HG02943 (cell line): Measurements from ENCODE around the gene RARG.

Experiments
- ATAC-seq: cut with Tn5 transposase; IDR thresholded peaks from one replicate; pipeline ENCODE4 v1.9.1; 2021; ENCODE audit warnings: mild to moderate bottlenecking, low read depth, moderate library complexity; ENCODE audit not compliant: unreplicated experiment

Gene RARG

DNA sequence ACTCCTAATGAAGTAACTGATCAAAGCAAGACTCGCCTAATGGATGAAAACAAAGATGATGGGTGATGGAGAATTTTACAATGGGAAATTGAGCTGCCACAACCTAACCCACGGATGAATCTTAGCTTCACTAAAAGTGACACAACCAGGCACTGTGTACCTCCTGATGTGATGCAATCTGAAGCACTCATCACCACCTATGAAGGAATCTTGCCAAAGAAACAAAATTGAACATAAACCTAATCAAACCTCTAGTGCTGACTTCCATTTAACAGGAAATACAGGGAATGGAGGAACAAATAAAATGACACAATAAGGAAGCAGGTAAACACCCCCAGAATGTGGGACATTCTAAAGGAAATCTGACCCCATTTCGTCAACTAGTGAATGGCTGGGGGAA lies 13.3 kb upstream of the RARG start:
- no peak for ATAC-seq

DNA sequence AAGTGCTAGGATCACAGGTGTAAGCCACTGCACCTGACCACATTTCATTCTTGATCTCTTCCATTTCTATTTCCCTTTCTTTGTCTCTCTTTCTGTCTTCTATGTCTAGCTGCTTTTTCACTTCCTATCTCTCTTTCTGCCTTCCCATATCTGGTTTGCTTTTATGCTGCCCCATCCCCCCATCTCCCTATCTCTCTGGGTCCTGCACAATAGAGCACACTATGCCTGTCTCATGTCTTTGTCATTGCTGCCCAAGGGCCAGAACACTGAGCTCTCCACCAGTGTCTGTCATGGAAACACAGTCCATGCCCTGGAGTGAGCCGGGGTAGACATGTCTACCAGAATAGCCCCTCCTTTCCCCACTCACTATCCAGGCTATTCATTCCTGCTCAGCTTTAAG lies 12.3 kb upstream of the RARG start:
- no peak for ATAC-seq

DNA sequence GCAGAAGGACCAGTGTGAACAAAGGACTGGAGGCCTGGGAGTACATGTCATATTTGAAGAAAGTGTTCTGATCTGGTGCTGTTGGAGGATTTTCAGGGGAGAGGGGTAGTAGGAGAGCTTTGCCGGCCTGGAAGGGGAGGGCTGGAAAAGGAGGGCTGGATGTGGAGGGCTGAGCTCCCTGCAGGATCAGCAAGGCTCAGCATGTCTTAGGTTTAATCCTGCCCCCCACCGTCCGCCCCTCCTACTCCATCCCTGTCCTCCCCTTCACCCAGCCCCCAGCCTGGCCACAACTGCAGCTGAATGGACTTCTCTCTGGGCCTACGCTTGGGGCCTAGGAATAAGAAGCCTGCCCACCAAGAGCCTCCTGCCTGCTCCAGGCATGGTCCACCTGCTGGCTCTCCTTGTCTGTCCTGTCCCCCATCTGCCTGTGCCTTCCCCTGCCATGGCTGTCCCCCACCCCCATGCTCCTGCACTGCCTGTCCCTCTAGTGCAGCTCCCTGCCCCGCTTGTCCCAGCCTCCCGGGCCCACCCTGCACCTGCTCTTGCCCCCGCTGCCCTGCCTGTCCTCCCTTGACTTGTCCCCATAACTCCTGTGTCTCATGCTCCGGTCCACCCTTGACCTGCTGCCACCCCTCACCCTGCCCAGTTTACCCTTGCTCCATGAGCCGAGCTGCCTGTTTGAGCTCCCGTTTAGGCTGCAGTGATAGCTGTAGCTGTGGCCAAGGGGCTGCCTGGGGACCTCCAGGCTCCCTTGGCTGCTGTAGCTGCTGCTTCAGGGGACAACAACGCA lies 9.8 kb upstream of the RARG start:
- no peak for ATAC-seq

DNA sequence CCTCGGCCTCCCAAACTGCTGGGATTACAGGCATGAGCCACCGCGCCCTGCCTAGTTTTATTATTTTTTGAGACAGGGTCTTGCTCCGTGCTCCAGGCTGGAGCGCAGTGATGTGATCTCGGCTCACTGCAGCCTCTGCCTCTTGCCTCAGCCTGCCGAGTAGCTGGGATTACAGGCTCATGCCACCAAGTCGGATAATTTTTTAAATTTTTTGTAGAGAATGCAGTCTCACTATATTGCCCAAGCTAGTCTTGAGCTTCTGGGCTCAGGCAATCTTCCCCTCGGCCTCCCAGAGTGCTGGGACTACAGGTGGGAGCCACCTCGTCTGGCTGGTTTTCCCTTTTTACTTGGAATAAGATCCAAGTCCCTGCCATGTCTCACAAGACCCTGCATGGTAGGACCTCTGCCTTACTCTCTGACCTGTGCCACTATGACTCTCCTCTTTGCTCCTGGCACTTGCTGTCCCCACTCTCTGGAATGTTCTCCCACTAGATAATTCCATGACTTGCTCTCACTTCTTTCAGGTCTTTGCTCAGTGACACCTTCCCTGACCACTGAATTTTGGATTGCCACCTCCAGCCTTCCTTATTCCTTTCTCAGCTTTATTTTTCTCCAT lies 7.7 kb upstream of the RARG start:
- no peak for ATAC-seq

DNA sequence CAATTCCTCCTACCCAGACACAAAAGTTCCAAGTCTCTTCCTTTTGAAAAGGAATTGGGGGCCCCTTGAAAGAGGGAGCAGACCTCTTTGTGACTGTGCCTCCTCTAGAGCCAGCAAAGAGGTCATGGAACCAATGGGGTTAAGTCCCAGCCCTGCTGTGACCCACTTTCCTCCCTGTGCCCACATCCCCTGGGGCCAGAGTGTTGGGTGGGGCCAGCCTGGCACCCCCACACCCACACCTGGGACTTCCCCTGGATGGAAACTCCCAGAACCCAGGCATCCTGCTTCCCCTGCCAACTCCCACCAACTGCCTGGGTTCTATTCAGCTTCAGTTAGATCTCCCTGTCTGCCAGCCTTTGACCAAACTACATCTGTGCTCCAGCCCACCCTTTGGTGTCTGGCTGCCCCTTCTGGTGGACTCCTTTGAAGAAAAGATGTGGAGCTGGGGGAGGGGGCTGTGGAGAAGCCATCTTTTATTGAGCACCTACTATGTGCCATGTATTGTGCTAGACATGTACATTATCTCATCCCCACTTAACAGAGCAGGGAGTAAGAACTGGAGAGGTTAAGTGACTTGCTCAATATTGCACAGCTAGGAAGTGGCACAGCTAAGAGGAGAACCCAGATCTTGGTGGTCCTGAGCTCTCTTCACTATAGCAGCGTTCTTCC lies 4.6 kb upstream of the RARG start:
- ATAC-seq = no peak

DNA sequence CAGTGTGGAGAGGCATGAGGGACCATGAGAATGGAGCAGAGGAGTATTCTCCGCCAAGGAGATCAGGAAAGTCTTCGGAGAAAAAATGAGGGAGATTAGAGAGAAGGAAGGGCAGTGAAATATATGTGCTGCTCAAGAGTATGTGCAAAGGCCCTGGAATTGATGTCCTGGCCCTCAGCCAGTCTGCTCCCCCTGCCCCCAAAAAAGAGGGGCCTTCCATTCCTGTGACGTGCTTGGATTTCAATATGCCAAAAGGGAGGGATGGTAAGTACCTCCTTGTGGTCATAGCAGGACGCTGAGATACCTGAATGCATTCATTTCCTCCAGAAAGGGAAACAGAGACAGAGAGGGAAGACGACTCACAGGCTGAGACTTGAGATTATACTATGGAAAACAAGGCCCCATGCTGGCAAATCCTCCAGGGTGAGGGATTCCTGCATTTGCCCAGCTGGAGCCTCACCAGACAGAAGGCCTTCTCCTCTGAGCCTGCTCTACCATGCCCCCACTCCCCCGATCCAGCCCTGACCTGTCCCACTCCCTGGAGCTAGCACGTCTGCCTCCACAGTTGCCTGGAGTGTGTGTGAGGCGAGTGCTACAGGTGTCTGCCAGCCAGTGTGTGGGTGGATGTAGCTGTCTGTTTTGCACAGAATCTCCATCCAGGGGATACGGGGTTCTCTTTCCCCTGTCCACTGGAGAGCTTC lies 3.9 kb upstream of the RARG start:
- no peak for ATAC-seq

DNA sequence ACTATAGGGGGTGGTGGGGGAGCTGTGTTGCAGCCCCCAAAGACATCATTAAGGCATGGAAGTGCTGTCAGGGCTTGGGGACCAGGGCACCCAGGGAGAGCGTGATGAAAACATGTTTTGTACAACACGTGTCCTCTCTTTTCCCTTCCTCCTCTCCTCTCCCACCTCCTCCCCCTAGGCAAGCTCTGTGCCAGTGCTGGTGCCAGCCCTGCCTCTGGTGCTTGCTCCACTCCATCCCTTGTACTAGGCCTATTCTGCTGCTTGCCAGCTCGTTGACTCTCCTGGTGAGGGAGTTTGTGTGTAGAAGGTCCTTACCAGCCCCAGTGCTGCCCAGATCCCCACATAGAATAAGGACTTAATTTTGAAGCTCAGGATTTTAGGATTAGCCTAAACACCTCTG lies 3.2 kb upstream of the RARG start:
- ATAC-seq = no peak

DNA sequence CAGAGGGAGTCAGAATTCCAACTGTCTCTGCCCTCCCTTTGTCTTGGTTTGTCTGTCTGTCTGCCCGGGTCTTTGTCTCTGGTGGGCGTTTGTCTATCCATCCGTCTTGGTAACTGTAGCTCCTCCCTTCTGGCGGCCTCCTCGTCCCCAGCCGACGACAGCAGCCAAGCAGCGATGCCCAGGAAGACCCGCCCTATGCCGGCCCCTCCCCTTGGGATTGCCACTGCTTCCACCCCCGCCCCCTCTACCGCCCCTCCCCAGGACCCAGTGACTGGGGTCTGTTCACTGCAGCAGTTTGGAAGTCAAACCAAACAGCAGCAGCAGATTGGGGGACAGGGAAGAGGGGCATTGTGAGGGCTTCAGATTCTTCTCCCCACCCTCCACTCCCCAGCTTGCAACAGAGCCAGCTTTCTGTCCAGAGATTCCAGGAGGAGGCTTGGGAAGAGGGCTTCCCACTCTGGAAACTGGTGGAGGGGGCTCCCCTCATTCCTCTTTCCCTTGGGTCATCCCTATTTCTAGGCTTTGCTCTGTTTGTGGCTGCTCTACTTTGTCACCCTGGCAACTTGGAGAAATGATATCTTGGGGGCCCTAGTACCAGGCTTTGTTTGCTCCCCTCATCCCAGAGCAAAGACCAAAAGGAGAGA lies 2.4 kb upstream of the RARG start:
- ATAC-seq = no peak

DNA sequence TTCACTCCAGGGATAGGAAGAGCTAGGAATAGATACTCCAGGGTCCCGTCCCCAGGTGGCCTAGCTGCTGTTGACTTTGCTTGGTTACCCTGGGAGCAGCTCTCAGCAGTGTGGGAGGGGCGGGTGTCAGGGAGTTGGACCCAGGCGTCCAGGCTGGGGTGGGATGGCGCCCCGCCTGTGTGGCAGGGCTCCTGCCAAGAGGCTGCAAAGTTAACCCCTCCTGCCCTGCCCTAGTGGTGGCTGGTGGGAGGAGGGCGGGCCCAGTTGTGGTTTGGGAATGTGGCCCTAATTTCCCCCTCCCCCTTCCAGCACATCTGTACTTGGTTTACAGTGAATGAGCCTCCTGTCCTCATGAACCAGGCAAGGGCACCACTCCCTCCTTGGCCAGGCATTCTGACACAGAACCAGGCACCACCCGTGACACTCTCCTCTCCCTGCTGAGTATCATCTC lies 1.7 kb upstream of the RARG start:
- ATAC-seq = no peak

DNA sequence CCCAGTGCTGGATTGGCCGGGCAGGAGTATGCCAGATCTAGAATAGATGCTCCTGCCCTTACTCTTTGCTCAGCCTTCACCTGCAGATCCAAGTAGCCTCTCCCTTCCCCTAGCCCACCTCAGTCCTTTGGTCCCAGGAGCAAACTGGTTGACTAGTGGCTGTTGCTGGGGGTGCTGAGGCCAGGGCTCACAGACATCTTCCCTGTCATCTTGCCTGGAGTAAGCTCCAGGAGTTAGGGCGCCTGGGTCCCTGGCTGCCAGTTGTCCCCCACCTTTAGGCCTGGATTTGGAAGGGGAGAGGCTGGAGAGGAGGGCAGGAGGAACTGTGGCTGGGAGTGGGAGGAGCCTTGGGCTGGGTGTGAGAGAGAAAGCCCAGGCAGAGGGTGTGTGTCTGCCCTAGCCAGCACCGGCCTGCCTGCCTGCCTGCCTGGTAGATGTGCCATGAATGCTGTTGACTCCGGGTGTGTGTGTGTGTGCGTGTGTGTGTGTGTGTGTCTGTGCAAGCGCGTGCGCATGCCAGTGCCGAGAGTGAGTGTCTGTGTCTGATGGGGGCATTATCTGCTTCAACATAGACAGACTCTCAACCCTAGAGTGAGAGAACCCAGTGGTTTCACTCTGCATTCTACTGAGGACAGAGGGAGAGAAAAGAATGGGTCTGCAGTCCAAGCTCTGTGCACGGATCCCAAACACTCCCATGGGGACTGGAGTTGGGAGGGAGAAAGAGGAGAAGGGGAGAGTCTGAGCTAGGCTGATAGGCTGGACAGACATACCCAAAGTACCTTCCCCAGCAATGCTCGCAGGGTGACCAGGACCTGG lies 845 bp upstream of the RARG start:
- no peak for ATAC-seq

DNA sequence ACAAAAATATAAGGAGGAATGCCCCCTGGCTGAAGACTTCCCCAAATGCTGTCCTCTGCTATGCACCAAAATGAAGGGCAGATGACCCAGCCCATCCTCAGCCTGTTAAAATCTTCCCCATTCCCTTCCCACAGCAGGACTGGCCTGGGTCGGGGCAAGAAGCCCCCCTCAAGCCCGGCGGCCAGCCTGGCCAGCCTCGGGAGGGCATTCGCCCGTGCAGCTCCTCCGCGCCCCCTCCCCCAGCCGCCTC lies 413 bp downstream of the RARG start:
- ATAC-seq = no peak

DNA sequence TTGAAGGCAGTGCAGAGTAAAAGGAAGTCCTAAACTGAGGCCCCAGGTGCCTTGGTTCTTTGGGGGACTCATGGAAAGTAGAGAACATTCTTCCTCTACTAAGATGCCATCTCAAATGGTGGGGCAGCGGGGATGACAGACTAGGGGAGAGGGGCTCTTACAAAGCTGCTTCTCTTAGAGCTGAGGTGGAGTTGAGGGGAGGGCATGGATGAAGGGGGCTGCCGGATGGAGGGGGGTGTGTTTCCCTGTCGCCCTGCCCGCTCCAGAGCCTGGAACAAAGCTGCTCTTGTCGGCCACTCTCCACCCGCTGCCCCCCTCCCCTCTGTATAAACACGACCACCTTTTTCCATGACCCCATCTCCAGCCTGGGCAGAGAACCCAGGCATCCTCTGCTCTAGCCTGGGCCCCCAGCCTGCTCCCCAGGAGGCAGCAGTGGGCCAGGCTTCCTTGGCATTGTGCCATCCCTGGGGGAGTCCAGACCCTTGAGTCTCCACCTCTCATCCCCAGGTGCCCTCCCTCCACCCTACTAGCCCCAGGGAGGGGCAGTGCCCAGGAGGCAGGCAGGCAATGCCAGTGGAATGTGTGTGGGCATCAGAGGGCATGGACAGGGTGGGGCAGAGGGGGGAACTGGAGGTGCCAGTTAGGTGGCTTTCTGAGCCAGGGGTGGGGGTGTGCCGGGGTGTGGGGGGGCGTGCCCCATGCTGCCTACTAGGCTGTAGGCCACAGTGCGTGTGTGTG lies 1.7 kb downstream of the RARG start:
- no peak for ATAC-seq

DNA sequence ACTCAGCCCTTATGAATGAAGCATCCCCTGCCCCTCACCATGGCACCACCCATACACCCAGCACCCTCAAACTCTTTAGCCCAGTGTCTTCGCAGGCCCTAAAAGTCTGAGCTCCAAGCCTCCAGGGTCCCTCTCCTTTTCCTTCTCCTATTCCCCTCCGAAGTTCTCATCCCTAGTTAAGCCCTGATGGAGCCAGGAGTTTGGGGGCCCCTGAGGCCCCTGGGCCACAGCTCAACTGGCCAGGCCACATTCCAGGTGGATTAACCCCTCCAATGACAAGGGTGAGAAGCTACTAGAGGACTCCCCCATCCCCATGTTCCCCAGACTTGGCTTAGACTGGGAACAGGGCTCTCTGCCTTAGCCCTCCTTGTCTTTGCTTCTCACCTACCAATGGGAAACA lies 2.6 kb downstream of the RARG start:
- ATAC-seq = no peak

DNA sequence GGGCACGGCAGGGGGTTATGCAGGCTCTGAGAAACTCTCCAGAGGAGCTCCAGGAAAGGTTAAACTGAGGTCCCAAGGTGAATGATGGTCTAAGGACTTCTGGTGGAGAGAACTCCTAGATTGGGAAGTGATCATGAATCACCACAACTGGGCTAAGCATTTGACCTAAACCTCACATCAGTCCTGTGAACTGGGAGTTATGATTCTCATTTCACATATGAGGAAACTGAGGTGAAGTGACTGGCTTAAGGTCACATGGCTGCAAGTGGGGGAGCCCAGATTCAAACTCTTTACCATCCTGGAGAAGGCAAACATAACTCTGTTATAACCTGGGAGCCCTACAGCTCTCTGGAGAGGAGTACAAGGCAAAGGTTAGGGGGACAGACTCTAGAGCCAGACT lies 4.2 kb downstream of the RARG start:
- ATAC-seq = no peak

DNA sequence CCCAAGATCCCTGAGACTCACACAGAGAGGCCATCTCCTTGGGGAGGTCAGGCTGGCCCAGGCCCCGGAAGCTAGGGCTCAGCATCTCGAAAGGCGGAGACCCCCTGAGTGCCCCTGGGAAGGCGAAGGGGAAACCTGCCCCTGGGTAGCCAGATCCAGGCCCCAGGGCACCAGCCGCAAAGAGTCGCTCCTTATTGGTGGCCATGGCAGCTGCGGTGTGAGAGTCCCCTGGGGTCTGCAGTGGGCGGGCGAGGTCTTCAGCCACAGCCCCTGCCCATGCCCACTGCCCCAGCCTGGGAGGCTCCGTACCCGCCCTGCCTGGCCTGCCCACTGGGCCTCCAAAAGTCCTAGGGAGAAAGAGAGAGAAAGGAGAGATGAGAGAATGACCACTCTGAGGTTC lies 4.7 kb downstream of the RARG start:
- no peak for ATAC-seq

DNA sequence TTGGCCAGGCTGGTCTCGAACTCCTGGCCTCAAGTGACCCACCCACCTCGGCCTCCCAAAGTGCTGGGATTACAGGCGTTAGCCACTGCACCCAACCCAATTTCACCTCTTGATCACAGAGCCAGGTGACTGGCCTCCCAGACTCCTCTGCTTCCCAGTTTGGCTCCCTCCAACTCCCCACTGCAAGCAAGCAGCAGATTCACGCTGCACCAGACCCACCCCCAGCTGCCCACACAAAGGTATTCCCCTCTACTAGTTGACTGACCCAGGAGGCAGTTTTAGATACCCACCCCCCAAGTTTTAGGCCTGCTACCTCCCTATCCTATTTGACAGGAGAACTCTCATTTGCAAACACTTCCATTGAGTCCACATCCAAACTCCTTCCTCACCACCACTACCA lies 5.2 kb downstream of the RARG start:
- ATAC-seq = no peak

DNA sequence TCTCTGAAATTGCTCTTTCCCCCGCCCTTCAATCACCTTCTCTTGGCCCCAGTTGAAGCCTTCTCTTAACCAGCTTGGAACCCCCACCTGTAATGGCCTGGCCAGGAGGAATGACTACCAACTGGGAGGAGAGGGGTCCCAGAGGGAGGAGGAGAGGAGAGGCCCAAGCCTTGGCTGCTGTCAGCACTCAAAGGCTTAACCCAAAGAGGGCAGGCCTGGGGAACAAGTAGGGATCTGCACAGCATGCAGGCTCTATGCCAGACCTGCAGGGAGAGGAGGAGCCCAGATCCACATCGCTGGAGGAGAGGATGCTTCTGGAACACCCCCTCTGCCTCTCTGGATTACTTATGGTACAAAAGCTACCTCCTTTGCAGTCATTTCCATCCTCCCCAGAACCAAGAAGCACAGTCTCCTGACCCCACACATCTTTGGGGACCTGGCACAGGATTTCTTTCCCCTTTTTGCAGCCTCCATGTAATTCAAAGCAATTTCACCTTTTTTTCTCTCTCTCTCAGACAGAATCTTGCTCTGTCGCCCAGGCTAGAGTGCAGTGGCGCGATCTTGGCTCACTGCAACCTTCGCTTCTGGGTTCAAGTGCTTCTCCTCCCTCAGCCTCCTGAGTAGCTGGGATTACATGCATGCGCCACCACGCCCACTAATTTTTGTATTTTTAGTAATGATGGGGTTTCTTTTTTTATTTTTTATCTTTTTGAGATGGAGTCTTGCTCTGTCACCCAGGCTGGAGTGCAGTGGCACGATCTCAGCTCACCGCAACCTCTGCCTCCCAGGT lies 6.2 kb downstream of the RARG start:
- ATAC-seq = no peak

DNA sequence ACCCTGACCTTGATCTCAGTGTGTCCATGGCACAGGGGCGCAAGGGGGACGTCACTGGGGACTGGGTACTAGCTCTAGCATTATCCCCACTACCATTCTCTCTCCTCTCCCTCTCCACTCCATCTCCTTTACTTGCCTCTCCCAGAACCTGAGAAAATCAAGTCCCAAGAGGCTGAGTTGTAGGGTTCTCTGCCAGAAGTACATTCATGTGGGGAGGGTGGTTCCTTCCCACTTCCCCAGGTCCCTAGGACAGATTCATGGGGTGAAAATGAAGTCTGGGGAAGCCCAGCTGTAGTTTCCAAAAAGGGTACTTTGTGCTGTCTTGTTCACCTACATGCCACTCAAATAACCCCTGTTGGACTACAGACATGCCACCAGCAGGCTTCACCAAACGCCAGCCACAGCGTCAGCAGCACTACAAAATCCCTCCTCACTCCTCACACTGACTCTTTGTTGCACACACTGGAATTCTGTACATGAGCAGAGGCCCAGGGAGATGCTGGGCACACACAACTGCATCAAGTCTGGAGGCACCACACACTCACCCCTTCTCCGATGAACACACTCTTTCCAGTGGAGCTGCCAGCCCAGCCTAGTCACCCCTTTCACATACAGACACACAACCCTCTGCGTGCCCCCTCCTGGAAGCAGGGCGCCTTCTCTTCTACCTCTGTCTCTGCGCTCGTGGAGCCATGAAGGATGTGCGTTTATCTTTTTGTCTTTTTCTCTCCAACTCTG lies 6.9 kb downstream of the RARG start:
- ATAC-seq = no peak
